ENCODE data around the gene ZCWPW2. TPM values are rescaled to one million over a fixed set of nuclear protein-coding genes. Genes with fewer than 3 reads are reported as not detected.

ZCWPW2 gene
- total RNA-seq, 1 donor from 2014 or later = 1.0 TPM

Other genes starting within 250 kb of the ZCWPW2 start
- 7.2 TPM for gene CMC1, start 107.1 kb upstream of the ZCWPW2 start, total RNA-seq
- 68.8 TPM for gene AZI2, start 103 bp downstream of the ZCWPW2 start, total RNA-seq